OCI-LY1 (cell line): ENCODE results near the gene LMOD3.

Experiments
- H2AFZ ChIP-seq: fragments of 200-600 bp; sonication (generic), shearing (Covaris generic); 2 replicates; pipeline ENCODE4 v1.6.0; 2014; ENCODE audit warnings: antibody characterized with exemption, mild to moderate bottlenecking, low read length
- H3F3A ChIP-seq: fragments of 200-600 bp; sonication (generic), shearing (Covaris generic); 2 replicates; pipeline ENCODE4 v1.6.0; 2014; ENCODE audit warnings: mild to moderate bottlenecking, antibody characterized with exemption, low read length, moderate library complexity; ENCODE audit not compliant: insufficient read depth
- H3K27ac ChIP-seq: fragments of 200-600 bp; sonication (generic); 2 replicates; pipeline ENCODE4 v1.5.1; 2014; ENCODE audit warnings: low read length, mixed run types, mild to moderate bottlenecking, low read depth; ENCODE audit not compliant: poor library complexity, severe bottlenecking
- H3K27me3 ChIP-seq: fragments of 200-600 bp; sonication (generic); 2 replicates; pipeline ENCODE4 v1.6.0; 2014; ENCODE audit warnings: antibody characterized with exemption, mild to moderate bottlenecking, low read length, moderate library complexity; ENCODE audit not compliant: insufficient read depth
- H3K36me3 ChIP-seq: fragments of 200-600 bp; sonication (generic); 2 replicates; pipeline ENCODE4 v1.6.1; 2014; ENCODE audit warnings: mild to moderate bottlenecking, antibody characterized with exemption, low read length, moderate library complexity, mixed read lengths; ENCODE audit not compliant: insufficient read depth
- H3K4me1 ChIP-seq: fragments of 200-600 bp; sonication (generic); 2 replicates; pipeline ENCODE4 v1.5.1; 2014; ENCODE audit warnings: mild to moderate bottlenecking, low read length, moderate library complexity; ENCODE audit not compliant: insufficient read depth, severe bottlenecking
- H3K4me2 ChIP-seq: fragments of 200-600 bp; sonication (generic), shearing (Covaris generic); 2 replicates; pipeline ENCODE4 v1.6.1; 2014; ENCODE audit warnings: low read length
- H3K4me3 ChIP-seq: fragments of 200-600 bp; sonication (generic); 2 replicates; pipeline ENCODE4 v1.5.1; 2014; ENCODE audit warnings: low read length, low read depth, mild to moderate bottlenecking, mixed read lengths; ENCODE audit not compliant: poor library complexity, severe bottlenecking
- H3K79me2 ChIP-seq: fragments of 200-600 bp; shearing (Covaris generic); 2 replicates; pipeline ENCODE4 v1.6.1; 2016; ENCODE audit warnings: mixed run types, low read length, mixed read lengths; ENCODE audit not compliant: insufficient read depth
- H3K9ac ChIP-seq: fragments of 200-600 bp; sonication (generic), shearing (Covaris generic); 2 replicates; pipeline ENCODE4 v1.6.1; 2014; ENCODE audit warnings: mild to moderate bottlenecking, low read length, mixed read lengths
- H3K9me2 ChIP-seq: fragments of 200-600 bp; sonication (generic), shearing (Covaris generic); 2 replicates; pipeline ENCODE4 v1.6.1; 2014; ENCODE audit warnings: low read depth, mild to moderate bottlenecking, low read length, mixed read lengths
- H3K9me3 ChIP-seq: fragments of 200-600 bp; shearing (Covaris generic); 2 replicates; pipeline ENCODE4 v1.6.1; 2014; ENCODE audit warnings: low read length, mixed read lengths
- H4K20me1 ChIP-seq: fragments of 200-600 bp; sonication (generic), shearing (Covaris generic); 2 replicates; pipeline ENCODE4 v1.6.0; 2016; ENCODE audit warnings: mild to moderate bottlenecking, low read length; ENCODE audit not compliant: insufficient read depth
- CTCF ChIP-seq: fragments of 200-600 bp; sonication (generic), shearing (Covaris generic); IDR thresholded peaks from 2 replicates; pipeline ENCODE4 v1.5.1; 2017; ENCODE audit warnings: mild to moderate bottlenecking, antibody characterized with exemption, low read length, moderate library complexity, mixed read lengths
- EZH2 ChIP-seq: fragments of 200-600 bp; sonication (generic), shearing (Covaris generic); IDR thresholded peaks from 2 replicates; pipeline ENCODE4 v1.8.0; 2017; ENCODE audit warnings: borderline replicate concordance, mixed run types, mild to moderate bottlenecking, antibody characterized with exemption, low read length, moderate library complexity, mixed read lengths

Gene LMOD3

GRCh38 chr3:69058180-69058946 is 64.0 kb downstream of the LMOD3 start:
- Histone ChIP-seq H3F3A (no peaks in the 10 kb centered on the region), H3K36me3 (peaks cover 96% of the 10 kb centered on the region), H3K9me2 (no peaks in the 10 kb centered on the region; the same call in 1 of the 2 replicates), H4K20me1 (no peaks in the 10 kb centered on the region), H3K9me3 (no peaks in the 10 kb centered on the region), H3K79me2 (no peaks in the 10 kb centered on the region), H3K9ac (no peak overlapping the region; the same call in 1 of the 2 replicates), H3K4me3 (no peak overlapping the region), H3K27me3 (no peaks in the 10 kb centered on the region), H3K4me2 (peak overlapping the region; percentile 20; the same call in 1 of the 2 replicates), H3K4me1 (peaks cover 16% of the 10 kb centered on the region), H3K27ac (peak overlapping the region; percentile 74), H2AFZ (no peak overlapping the region)
- TF ChIP-seq CTCF (no peak), EZH2 (no peak)
